ENCODE data around the gene MLLT6.
"Not testable (repeated sequence)": the region's sequence is repeated elsewhere in the genome, so short reads cannot be mapped to it uniquely, and the experiment has no call there.

The MLLT6 gene

DNA sequence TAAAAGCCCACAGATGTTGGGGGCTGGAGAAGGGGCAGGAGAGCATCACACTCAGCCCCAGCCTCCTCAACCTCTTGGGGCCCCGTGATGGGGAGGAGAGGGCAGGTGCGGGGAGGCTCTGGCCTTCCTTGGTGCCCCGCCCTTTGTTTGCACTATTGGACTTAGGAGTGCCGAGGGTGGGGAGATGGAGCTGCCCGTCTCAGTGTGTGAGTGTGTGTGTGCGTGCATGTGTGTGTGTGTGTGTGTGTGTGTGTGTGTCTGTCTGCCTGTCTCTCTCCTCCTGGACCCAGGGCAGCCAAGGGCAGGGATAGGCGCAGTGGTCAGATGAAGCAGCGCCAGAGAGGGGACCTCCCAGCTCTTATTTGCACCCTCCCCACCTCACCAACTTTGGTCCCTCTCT is 21.1 kb downstream of the MLLT6 start:
- DNase-seq (ENCODE audit: low spot score), result not testable (repeated sequence)

DNA sequence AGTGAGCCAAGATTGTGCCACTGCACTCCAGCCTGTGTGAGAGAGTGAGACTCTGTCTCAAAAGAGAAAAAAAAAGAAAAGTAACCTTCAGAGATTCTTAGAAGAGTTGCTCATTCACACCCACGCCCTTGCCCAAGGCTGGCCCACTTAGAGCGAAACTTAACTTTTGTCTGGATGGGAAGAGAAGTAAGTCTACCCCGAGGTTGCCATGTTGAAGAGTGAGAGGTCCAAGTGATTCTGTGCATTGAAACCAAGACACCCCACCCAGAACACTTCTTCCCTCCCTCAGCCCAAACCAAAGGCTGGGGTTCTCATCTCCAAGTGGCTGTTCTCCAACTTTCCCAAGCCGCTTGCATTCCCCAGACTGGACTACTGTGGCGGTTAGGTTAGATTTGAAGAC is 22.7 kb downstream of the MLLT6 start:
- no peak for DNase-seq (ENCODE audit: low spot score)

- no peak for DNase-seq (ENCODE audit: low spot score)
Measured at GRCh38 chr17:38728290-38728831, 23.3 kb downstream of the MLLT6 start.

DNA sequence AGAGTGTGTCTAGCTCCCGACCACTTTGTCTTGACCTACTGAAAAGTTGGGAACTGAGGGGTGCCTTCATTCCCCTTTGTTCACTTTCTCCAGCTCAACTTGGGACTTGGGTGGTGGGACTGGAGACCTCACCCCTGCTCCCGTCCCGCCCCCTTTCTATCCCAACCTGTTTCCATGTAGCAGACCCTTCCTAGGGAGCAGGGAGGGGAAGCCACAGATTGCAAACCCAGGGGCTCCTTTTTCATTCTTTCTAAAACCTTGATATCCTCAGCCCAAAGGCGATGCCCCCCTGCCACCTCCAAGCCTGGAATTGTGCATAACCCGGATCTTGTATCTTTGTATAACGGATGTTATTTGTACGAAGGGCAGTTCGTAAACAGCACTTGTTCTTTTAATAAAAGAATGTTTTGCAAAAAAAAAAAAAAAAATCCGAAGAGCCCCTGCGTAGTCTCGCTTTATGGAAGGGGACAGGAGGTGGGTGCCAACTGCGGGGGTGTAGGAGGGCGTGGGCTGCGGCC is 24.4 kb downstream of the MLLT6 start:
- DNase-seq (ENCODE audit: low spot score), result no peak

DNA sequence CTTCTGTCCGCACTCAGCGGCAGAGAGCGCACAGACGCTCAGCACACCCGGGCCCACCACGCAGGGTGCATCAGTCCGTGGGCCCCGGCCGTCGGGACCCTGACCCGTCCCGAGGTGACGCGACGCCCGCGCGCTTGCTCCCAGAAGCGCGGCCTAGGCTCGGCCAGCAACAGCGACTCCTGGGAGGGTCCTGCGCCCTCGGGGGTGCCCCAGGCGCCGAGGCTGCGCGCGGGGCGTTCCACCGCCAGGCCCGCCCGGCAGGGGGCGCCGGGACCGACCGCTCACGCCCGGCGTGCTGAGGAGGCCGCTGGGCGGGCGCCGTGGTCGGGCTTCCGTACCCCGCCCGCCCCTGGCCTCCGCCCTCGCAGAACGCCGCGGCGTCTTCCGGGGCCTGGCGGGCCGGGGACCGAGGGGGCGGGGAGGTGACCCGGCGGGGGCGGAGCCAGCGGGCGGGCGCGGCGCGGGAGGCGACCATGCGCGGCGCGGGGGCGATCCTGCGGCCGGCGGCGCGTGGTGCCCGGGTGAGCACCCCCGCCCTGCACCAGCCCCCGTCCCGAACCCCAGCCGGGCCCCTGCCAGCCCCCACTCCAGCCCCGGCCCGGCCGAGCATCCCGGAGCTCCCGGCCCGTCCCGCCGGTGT is 24.9 kb downstream of the MLLT6 start, which contains the start of gene CISD3:
TSS of gene CISD3 (plus strand) at position 456 of the 640 bp plus-strand sequence. CDS start at position 474, 18 bp downstream.
- DNase-seq (ENCODE audit: low spot score), result peak; percentile 88

- DNase-seq (ENCODE audit: low spot score), result peak; percentile 78
Measured at GRCh38 chr17:38730526-38731379, 25.7 kb downstream of the MLLT6 start.

DNA sequence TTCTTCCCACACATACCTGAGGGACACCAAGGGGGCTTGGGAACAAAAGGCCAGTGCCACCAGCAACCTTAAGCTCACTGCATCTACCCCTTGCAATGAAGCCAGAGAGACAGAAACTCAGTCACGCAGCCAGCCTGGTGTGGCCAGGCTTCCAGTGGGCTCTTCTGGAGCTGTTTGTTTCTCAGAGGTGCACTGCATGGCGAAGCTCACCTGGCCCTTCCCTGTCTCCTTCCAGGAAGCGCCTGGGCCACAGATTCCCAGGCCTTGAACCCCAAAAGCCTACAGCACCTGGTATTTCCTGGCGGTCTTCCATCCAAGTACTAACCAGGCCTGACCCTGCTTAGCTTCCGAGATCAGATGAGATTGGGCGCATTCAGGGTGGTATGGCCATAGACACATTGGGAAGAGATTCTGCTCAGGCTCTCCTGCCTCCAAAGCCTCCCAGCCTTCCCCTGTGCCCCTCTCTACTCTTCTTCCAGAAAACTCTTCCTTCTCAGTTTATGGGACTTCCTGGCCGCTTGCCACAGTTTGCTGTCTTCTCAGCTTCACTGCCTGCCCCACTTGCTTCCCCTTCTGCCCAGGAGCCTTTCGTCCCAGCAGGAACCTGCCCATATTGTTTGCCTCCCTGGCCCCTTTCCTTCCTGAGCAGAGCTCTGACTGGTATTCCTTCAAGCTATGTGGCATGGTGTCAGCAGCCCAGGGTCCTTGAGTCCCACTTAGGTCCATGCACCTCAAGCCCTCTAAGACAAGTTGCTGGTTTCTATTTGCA is 26.6 kb downstream of the MLLT6 start:
- DNase-seq (ENCODE audit: low spot score), result no peak

GRCh38 chr17:38732376-38733281 is 27.6 kb downstream of the MLLT6 start:
- no peak for DNase-seq (ENCODE audit: low spot score)

- DNase-seq (ENCODE audit: low spot score), result no peak
Measured at GRCh38 chr17:38733282-38733981, 28.4 kb downstream of the MLLT6 start.

GRCh38 chr17:38733982-38734973 is 29.2 kb downstream of the MLLT6 start:
- peak; percentile 56 for DNase-seq (ENCODE audit: low spot score)

DNA sequence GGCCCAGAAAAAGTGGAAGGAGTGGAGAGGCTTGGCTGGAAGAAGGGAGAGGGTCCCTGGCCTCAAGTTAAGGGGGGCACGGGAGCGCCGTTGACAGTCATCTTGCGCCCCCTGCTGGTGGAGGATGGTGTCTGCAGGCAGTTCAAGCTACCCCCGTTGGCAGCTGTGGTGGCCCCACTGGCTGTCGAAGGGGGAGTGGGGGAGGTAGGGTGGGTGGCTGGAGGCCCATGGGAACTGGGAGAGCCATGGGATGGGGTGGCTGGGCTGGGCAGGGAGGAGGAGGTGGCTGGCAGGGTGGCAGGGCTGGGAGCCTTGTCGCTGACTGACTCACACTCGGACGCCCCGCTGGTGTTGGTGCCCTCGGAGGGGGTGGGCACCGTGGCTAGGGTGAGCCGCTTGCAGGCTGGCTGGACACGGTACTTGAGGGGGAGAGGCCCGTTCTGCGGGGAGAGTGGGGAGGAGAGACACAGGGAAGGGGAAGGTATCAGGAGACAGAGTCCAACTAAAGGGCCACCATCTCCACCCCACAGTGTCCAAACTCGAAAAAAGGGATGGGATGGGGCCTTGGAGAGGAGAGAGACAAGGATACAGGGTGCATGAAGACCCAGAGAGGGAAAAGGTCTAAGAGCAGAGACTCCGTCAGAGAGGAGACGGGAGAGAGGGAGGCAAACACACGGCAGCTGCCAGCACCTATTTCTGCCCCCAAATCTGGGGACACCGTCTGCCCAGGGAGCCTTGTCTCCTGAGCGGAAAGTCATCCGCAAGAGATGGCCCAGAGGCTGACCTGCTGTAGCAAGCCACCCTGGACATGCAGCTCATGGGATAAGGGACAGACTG is 30.3 kb downstream of the MLLT6 start:
- peak; percentile 32 for DNase-seq (ENCODE audit: low spot score)

DNA sequence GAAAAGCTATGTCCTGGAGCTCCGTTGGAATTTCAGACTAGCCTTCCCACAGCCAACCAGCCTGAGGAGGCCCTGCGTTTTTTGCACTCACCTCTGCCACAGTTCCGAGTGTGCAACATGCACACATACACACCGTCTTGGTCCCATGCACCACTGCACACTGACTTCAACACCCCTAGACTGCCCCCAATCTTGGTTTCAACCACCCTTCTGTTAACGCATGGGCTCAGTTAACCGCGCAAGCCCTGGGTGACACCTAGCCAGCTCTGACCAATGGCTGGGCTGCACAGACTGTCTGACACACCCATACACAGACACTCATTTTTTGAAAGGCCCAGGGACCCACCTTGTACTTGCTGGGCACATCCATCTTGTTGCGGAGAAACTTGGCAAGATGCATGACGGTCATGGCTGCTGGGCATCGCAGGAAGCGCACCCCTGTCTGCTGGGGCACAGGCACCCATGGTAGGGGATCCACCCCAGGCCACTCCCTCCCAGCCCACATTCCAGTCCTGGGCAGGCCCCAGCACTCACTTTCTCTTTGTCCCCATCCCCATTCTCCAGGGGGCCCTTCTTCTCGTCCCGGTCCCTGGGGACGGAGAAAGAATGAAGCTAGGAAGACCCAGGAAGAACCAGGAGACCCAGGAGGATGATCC is 33.1 kb downstream of the MLLT6 start:
- no peak for DNase-seq (ENCODE audit: low spot score)

DNA sequence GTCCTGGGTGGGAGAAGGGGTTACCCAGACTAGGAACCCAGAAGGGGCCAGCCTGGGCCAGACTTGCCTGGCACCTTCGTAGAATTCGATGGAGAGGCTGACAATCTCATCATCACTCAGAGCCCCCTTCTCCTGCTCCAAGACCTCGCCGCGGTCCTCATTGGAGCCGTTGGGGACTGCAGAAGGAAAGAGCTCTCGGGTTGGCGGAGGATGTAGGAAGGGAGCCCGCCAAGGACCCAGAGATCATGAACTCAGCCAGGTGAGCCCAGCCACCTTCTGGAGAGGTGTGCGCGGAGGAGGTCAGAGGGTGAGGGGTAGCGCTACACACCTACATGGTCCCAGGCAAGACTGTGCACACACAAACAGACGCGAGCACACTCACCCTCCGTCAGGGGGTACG is 33.6 kb downstream of the MLLT6 start:
- no peak for DNase-seq (ENCODE audit: low spot score)

- DNase-seq (ENCODE audit: low spot score), result no peak
Measured at GRCh38 chr17:38739305-38739704, 34.2 kb downstream of the MLLT6 start.

DNA sequence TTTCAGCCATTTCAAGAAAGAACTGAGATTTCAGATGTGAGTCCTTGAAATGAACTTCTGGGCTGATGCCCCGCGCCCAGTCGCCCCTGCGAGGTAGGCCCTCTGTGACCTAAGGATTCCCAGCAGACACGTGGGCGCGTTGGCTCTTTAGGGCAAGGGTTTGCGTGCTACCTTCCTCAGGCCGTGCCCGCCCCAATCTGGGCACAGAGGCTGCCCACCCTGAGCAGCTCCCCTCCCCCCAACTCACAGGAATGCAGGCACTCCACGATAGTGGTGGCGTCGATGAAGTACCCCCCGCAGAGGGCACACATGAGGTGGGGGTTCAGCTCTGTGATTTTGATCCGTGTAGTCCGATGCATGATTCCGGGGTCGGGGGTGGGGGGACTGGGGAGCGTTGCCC is 35.0 kb downstream of the MLLT6 start:
- no peak for DNase-seq (ENCODE audit: low spot score)

DNA sequence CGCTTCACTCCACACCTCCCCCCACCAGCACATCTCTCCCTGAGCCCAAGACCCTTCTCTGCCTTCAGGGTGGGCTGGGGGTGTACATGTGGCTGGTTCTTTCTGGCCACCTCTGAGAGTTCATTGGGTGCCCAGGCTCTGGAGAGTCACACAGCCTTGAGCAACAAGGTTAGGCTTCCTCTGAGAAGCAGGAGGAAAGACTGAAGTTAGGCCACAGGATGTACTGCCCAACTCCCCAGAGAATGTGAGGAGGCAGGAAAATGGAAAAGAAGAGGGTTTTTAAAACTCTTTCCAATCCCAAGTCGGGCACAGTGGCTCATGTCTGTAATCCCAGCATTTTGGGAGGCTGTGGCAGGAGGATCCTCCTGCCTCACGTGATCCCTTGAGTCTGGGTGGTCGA is 35.7 kb downstream of the MLLT6 start:
- no peak for DNase-seq (ENCODE audit: low spot score)

- DNase-seq (ENCODE audit: low spot score), result no peak
Measured at GRCh38 chr17:38741461-38741860, 36.4 kb downstream of the MLLT6 start.

- no peak for DNase-seq (ENCODE audit: low spot score)
Measured at GRCh38 chr17:38741921-38742410, 36.9 kb downstream of the MLLT6 start.

All from RKO (cell line).